ENCODE measurements around the gene SCFD2. TPM values are rescaled to one million over a fixed set of nuclear protein-coding genes. Genes with fewer than 3 reads are reported as not detected.

SCFD2 gene
- total RNA-seq, 1 donor from 2014 or later = 22.8 TPM

DNA sequence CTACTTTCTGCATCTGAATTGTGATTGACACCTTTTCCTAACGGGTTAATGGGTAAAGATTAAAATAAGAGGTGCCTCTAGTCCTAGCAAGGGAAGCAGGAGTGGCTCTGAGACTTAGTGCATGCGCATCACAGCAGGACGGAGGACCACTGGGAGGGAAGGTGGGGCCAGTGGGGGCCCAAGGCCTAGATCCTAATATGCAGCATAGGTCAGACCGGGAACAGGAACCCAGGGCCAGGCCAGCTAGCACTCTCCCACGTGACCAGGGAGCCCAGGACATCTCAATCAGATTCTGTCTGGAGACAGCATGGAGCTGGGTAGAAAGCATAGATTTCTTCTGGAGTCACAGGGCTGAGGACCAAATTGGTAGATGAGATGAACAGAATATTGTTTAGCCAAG is 448.0 kb downstream of the SCFD2 start:
- no peak for TF ChIP-seq CTCF (IDR thresholded peaks at IDR 0.05)
- no peaks in the 10 kb centered on the region for H3K27me3 ChIP-seq
- H3K4me1 ChIP-seq = no peaks in the 10 kb centered on the region
- H3K4me3 ChIP-seq = no peak overlapping the region
- intact Hi-C loops (cut with DNase I) = no loop called here
- no peaks in the 10 kb centered on the region for H3K9me3 ChIP-seq
- H3K27ac ChIP-seq = no peak overlapping the region
- no peaks in the 10 kb centered on the region for H3K36me3 ChIP-seq
- DNase-seq (ENCODE audit: low spot score in 2 of 2) = no peak

- Histone ChIP-seq H3K9me3 (no peaks in the 10 kb centered on the region), H3K27me3 (no peaks in the 10 kb centered on the region), H3K4me1 (no peaks in the 10 kb centered on the region), H3K4me3 (no peak overlapping the region), H3K27ac (no peak overlapping the region), H3K36me3 (no peaks in the 10 kb centered on the region)
- intact Hi-C loops (cut with DNase I) = no loop called here
- no peak for TF ChIP-seq CTCF (IDR thresholded peaks at IDR 0.05)
- no peak for DNase-seq (ENCODE audit: low spot score in 2 of 2)
These were observed 450.0 kb downstream of the SCFD2 start for GRCh38 chr4:52915730-52916300.

- no peak for DNase-seq (ENCODE audit: low spot score in 2 of 2)
- H3K36me3 ChIP-seq = no peaks in the 10 kb centered on the region
- TF ChIP-seq CTCF (IDR thresholded peaks at IDR 0.05) = no peak
- no peak overlapping the region for H3K4me3 ChIP-seq
- H3K4me1 ChIP-seq = no peaks in the 10 kb centered on the region
- no peaks in the 10 kb centered on the region for H3K9me3 ChIP-seq
- intact Hi-C loops (cut with DNase I) = no loop called here
- no peak overlapping the region for H3K27ac ChIP-seq
- no peaks in the 10 kb centered on the region for H3K27me3 ChIP-seq
These were observed 450.7 kb downstream of the SCFD2 start for GRCh38 chr4:52915191-52915590.

GRCh38 chr4:52914051-52914605 is 451.7 kb downstream of the SCFD2 start:
- TF ChIP-seq CTCF (IDR thresholded peaks at IDR 0.05) = no peak
- intact Hi-C loops (cut with DNase I) = no loop called here
- H3K36me3 ChIP-seq = no peaks in the 10 kb centered on the region
- H3K4me3 ChIP-seq = no peak overlapping the region
- no peaks in the 10 kb centered on the region for H3K4me1 ChIP-seq
- no peak for DNase-seq (ENCODE audit: low spot score in 2 of 2)
- no peaks in the 10 kb centered on the region for H3K9me3 ChIP-seq
- H3K27me3 ChIP-seq = no peaks in the 10 kb centered on the region
- peak overlapping the region in 1 of 2 donors; percentile 42 for H3K27ac ChIP-seq

DNA sequence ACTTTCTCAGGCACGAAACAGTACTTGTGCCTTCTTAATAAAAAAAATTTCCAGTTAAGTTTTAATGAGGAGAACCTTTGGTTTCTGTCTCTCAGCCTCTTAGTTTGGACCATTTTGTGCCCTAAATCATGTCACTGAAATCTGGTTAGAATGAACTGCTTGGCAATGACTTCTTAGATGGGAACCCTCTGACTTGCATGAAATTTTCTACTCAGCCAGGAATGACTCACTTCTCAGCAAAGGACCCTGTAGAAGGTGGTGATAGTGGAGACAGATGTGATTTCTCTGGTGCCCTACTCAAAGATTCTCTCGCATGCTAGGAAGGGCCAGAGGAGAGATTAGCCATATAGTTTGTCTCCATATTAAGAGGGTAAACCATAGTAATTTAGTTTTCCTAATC is 453.3 kb downstream of the SCFD2 start:
- Histone ChIP-seq H3K9me3 (no peaks in the 10 kb centered on the region), H3K27ac (no peak overlapping the region), H3K27me3 (no peaks in the 10 kb centered on the region), H3K4me3 (no peak overlapping the region), H3K36me3 (no peaks in the 10 kb centered on the region), H3K4me1 (no peaks in the 10 kb centered on the region)
- intact Hi-C loops (cut with DNase I) = no loop called here
- no peak for DNase-seq (ENCODE audit: low spot score in 2 of 2)
- no peak for TF ChIP-seq CTCF (IDR thresholded peaks at IDR 0.05)
